ENCODE results near the gene C2orf80.
"Not testable (repeated sequence)": the region's sequence is repeated elsewhere in the genome, so short reads cannot be mapped to it uniquely, and the experiment has no call there.

C2orf80 gene

DNA sequence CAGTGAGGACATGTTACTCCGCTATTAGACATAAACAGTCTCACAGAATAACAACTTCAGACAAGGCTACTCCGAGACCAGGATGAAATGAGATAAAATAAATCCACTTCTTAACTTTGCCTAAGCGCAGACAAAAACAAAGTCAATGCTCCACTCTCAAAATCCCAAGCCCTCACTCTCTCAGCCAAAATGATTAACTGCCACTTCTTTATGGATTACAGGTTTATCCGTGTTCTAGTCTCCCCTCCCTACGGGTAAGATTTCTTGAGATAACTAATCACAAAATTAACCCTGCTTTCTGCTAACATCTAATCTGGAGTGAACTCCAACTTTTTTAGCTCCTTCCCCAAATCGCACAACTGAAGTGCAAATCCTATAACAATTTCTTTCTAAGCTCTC, 59.1 kb downstream of the C2orf80 start:
- DNase-seq, result no peak

DNA sequence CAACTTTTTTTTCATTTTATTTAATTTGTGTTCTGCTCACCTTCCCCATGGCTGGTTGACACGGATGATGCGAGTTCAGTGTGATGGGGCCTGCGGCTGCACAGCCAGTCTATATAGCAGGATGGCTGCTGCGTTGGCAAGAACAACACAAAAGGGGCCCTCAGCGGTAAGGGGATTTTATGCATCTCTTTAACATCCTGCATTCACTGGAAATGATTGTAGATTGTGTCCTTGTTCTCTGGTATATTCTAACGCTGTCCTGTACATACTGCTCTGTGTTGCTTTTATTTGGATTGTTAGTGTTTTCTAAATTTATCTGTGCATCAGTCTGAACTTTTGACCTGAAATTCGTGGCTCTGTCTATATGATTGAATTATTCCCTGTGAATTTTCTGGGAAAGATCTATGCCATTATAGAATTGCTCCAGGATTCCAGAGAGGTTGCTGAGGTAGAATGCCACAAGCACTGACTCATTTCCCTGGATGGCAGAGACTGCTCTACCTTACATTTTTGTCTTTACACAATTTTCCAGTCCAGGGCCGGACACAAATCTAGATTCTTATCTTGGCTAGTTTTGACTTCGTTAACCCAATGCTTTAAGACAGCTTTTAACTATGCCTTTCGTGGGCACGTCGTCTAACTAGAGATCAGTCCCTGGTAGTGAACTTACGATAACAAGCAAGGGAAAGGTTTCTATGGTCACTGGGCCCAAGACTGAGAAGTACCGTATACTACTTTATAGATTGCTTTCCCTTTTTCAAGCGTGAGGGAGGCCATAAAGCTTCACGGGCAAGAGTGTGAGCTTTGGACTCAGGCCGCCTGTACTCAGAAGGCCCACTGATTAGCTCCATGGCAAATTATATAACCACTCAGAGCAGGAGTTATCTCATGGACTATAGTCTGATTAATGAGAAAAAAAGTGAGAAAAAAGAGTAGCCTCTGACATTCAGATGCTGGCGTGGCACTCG, 59.8 kb downstream of the C2orf80 start, which contains the start of gene CRYGC:
CRYGC (minus strand) TSS at position 85 of the 968 bp plus-strand sequence; CDS start at position 49, 36 bp downstream.
- no peak for DNase-seq

DNA sequence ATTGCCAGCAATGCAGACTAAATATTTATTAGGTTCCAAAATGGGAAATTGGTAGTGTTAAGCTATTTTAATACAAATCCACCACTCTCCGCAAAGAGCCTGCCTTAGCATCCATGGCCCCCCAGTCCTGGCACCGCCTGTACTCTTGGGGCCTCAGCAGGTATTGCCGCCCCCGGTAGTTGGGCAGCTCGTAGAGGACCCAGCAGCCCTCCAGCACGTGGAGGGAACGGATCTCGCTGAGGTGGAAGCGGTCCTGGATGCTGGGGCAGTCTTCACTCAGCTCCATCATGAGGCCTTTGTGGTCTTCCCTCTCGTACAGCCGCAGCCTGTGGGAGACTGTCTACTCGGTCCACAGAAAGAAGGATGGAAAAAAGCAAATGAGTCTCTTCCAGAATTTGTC, 61.7 kb downstream of the C2orf80 start:
- no peak for DNase-seq

DNA sequence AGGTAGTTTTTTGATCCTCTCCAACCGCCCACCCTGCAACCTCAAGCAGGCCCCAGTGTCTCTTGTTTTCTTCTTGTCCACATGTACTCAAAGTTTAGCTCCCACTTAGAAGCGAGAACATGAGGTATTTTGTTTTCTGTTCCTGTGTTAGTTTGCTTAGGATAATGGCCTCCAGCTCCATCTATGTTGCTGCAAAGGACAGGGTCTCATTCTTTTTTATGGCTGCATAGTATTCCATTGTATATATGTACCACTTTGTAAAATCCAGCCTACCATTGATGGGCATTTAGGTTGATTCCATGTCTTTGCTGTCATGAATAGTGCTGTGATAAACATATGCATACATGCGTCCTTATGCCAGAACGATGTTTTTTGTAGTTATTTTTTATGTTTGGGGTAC, 62.7 kb downstream of the C2orf80 start:
- no peak for DNase-seq

DNA sequence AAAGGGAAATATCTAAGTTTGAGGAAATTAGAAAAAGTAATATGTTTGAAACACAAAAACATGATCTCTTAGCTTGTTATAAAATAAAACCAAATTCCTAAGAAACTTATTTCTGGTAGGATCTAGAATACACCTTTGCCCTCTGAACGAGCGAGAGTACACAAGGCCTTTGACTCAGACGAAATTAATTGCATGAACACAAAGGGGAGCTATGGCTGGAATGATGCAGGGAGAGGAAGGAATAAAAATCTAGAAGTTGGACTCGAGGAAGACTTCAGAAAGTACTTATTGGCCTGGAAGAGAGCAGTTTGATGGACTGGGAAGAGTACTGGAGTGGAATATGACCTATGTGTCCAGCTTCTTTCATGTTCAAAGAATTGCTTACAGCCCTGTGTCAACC, 64.6 kb downstream of the C2orf80 start:
- DNase-seq, result no peak

DNA sequence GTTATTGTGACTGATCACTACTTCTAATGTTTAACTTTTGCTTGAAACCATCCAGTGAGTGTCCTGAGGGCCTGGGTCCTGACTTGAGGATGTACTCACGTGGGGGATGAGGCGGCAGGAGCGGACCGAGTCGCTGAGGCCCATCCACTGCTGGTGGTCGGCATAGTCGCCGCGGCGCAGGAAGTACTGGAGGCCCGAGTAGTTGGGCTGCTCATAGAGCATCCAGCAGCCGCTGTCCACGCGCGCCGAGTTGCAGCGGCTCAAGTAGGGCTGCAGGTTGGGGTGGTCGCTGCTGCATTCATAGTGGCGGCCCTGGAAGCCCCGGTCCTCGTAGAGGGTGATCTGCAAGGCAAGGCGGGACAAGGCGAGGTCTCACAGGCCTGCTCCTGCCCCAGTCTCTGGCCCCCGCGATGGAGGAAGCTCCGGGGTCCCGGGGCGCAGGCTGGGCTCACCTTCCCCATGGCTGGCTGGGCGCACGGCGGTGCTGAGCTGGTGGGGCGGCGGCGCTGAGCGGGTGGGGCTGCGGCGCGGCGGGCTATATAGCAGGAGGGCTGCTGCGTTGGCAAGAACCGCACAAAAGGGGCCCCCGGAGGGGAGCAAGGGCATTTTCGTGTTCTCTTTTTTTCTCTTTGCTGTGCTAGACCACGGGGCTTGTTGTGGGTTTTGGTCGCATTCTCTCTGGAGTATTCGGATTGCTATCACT, 65.7 kb downstream of the C2orf80 start, which contains the start of gene CRYGD:
CRYGD (minus strand) TSS at position 512 of the 703 bp plus-strand sequence; CDS start at position 461, 51 bp downstream.
- DNase-seq, result not testable (repeated sequence)

DNA sequence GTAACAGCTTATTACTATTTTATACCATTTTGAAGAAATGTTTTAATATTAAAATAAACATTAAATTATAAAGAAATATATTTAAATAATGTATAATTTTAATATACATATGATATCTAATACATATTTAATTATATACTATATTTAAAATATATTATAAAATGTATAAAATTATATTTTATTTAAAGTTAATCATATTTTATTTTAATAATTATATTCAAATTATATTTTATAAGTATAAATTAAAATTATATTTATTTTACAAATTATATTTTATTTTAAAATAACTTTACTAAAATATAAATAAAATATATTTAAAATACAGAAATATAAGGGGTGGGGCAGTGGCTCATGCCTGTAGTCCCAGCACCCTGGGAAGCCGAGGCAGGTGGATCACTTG, 67.6 kb downstream of the C2orf80 start:
- DNase-seq, result no peak

DNA sequence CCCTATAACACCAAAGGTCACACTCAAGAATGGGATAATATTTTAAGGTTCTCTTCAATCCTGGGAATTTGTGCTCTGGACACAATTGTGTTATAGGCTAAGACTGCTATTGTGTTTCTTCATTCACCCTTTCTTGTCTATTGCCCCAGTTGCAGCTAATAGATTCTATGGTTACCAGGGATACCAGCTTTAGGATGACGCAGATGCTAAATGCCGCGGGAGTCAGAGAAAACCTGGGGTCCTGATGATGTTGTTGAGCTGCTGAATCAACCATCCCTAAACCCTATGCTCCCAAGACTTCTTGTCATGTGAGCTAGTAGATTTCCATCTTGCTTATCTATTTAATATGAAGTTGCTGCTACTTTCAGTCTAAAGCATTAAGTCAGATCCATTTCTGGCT, 70.9 kb downstream of the C2orf80 start:
- no peak for DNase-seq

DNA sequence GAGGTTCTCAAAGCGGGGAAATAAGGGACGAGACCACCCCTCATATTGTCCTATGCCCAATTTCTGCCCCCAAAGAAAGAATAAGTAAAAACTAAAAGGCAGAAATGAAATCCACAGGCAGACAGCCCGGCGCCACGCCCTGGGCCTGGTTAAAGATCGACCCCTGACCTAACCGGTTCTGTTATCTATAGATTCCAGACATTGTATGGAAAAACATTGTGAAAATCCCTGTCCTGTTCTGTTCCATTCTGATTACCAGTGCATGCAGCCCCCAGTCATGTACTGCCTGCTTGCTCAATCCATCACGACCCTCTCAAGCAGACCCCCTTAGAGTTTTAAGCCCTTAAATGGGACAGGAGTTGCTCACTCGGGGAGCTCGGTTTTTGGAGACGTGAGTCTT, 72.4 kb downstream of the C2orf80 start:
- DNase-seq, result not testable (repeated sequence)

All from stimulated activated CD4-positive, alpha-beta T cell treated with anti-CD3 and anti-CD28 coated beads, Interleukin-4, amount 100 ng/mL, for 1 hour (primary cell).